ENCODE data around the gene FIGLA.
"Not testable (repeated sequence)": the region's sequence is repeated elsewhere in the genome, so short reads cannot be mapped to it uniquely, and the experiment has no call there.

The FIGLA gene

DNA sequence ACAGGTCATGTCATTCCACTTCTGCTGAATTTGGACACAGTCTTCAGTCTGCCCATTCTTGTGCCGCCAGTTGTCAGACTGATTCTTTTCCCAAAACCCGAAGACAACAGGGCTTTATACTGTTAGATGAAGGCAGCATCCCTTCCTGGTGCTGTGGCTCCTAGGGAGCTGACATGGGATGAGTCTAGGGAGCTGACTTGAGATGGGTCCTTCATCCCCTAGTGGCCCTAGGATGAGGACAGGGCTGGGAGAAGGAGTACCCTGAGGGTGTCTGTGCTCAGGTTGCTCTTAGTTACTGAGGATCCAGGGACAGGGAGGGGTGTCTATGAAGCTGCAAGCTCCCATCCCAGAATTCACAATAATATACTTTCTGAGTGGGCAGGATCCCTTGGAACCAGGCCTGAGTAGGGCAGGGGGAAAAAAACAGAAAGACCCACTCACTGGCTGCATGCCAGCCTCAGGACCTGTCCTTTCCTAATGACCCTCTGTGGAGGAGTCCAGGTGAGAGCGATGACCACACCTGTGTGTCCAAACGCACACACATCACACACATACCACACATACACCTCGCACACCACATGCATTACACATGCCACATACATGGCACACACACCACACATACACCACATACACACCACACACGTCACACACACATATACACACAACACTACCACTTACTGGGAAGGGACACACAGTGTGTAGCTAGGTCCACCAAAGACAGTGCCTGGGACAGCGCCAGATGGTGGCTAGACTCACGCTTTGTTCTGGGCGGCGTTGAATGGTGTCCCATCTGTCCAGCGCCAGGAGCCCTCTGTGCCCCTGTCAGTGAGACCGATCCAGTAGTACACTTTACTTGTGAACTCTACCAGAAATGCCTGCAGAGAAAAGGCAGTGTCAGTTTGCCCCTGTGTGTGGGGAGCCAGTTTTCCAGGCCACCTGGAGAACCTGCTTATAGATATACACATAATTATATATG, 18.8 kb upstream of the FIGLA start:
- DNase-seq (ENCODE audit: low spot score), result no peak

GRCh38 chr2:70807828-70808118, 17.3 kb upstream of the FIGLA start:
- no peak for DNase-seq (ENCODE audit: low spot score)

- no peak for DNase-seq (ENCODE audit: low spot score)
Observed at GRCh38 chr2:70807102-70807827, 16.8 kb upstream of the FIGLA start.

DNA sequence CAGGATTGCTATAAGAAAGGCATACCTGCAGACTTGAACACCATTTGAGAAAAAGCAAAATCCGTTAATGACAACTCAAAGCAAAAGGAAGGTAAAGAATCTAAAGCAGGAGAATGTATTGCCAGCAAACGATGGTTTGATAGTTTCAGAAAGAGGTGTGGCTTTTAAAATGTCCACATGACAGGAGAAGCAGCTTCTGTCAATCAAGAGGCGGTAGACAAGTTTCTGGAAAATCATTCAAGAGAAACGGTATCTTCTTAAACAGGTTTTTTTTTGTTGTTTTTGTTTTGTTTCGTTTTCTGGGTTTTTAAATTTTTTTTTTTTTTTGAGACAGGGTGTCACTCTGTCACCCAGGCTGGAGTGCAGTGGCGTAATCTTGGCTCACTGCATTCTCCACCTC, 16.2 kb upstream of the FIGLA start:
- no peak for DNase-seq (ENCODE audit: low spot score)

DNA sequence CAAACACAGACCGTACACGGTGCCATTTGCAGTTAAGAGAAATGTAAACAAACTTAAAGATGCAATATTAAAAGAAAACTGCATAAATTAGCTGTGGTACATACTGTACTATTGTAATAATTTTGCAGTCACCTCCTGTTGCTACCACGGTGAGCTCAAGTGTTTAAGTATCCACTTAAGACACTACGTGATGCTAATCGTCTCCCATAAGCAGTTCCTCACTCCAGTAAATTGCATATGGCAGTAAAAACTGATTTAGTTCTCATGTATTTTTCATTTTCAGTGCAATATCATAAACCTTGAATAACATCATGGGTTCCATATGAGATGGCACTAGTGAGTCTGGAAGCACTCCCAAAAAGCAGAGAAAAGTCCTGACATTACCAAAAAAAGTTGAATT, 15.6 kb upstream of the FIGLA start:
- no peak for DNase-seq (ENCODE audit: low spot score)

GRCh38 chr2:70801607-70802263, 11.3 kb upstream of the FIGLA start:
- no peak for DNase-seq (ENCODE audit: low spot score)

DNA sequence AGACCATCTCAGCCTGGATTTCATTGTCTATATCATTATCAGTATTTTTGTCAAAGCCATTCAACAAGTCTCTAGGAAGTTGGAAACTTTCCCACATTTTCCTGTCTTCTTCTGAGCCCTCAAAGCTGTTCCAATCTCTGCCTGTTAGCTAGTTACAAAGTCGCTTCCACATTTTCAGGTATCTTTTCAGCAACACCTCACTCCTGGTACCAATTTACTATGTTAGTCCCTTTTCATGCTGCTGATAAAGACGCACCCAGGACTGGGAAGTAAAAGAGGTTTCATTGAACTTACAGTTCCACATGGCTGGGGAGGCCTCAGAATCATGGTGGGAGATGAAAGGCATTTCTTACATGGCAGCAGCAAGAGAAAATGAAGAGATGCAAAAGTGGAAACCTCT, 9.3 kb upstream of the FIGLA start:
- no peak for DNase-seq (ENCODE audit: low spot score)

GRCh38 chr2:70797996-70798395, 7.6 kb upstream of the FIGLA start:
- not testable (repeated sequence) for DNase-seq (ENCODE audit: low spot score)

DNA sequence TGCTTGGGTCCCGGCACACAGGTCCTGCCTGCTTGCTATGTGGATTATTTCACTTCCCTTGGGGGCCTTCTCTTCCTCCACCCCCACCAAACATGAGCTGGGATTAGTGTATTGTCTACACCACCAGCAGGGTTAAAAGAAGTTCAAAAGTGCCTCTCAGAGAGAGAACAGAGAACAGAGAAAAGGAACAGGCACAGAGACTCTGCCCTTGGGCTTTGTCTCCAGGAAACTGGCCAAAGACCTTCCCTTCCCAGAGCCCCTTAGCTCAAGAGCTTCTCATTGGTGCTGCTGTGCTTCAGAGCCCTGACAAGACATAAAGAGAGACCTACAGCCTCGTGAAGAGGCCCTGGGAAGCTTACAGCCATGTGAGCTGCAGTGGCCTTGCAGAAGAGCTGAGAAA, 7.1 kb upstream of the FIGLA start:
- DNase-seq (ENCODE audit: low spot score), result no peak

- no peak for DNase-seq (ENCODE audit: low spot score)
Observed at GRCh38 chr2:70796262-70796661, 5.8 kb upstream of the FIGLA start.

DNA sequence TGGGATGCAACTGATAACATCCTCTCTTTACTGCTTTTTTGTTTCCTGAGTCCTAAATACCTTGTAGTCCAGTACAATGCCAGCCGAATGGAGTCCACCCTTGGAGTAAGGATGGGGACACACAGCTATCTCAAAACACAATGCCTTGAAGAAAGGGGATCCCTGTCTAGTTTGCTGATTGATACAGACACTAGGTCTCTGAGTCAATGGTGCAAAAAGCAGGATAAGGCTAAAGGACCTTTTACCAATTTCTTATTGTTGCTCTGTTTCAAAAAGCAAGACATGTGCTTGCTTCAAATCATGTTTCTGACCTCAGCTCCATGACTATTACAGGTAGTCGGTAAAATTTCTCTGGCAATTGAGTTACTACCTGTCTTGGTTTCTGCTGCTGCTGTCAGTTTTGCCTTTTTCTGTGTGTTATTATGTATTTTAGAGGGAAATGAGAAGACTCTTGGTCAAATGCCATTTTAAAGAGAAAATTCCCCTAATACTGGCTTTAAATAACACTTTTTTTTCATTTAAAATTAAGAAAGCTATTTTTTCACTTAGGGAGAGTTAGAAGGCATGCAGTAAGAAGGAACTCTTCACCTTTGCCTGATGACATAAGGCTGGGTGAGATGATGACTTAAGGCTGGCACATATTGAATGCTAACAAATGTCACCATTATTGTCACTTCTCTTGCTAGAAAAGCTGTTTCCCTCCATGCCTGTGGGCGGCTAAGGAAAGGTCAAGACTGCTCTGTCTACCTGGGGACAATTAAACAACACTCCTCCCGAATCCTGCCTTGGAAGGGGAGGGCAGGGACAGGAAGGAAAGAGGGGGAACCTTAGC, 4.9 kb upstream of the FIGLA start:
- DNase-seq (ENCODE audit: low spot score), result no peak

DNA sequence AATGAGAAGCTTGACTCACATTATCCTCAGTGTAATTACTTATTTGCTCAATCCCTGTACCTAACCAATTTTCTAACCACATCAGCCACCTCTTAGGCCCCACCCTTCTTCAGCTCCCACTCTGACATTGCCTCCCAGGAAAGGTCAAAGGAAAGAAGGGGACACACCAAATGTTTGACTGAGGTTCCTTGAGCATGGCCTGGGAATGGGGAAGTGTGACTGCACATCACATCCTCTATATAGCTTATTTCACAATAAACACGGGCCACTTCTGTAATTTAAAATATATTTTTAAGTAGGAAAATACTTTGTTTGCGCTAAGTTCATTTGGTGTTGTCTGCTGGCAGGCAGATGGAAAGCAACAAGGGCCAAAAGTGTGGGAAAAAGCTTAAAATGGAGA, 3.0 kb upstream of the FIGLA start:
- no peak for DNase-seq (ENCODE audit: low spot score)

GRCh38 chr2:70789304-70790135, 923 bp downstream of the FIGLA start:
- DNase-seq (ENCODE audit: low spot score), result peak; percentile 57

- DNase-seq (ENCODE audit: low spot score), result peak; percentile 44
Observed at GRCh38 chr2:70785137-70785911, 5.1 kb downstream of the FIGLA start.

DNA sequence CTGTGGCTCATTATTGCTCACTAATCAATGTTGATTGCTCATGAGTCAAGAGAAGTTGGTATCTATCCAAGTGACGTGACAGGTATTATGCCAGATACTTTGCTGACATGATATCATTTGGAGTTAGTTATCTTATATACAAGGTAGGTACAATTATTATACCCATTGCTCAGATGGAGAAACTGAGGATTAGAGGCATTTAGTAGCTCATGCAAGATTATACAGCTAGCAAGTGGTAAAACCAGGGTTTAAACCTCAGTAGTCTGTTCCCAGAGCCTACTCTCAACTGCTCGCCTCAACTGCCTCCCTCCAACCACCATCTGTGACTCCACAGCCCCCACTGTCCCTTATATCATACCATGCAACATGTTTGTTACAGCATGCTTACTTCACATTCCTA, 6.1 kb downstream of the FIGLA start:
- DNase-seq (ENCODE audit: low spot score), result no peak

DNA sequence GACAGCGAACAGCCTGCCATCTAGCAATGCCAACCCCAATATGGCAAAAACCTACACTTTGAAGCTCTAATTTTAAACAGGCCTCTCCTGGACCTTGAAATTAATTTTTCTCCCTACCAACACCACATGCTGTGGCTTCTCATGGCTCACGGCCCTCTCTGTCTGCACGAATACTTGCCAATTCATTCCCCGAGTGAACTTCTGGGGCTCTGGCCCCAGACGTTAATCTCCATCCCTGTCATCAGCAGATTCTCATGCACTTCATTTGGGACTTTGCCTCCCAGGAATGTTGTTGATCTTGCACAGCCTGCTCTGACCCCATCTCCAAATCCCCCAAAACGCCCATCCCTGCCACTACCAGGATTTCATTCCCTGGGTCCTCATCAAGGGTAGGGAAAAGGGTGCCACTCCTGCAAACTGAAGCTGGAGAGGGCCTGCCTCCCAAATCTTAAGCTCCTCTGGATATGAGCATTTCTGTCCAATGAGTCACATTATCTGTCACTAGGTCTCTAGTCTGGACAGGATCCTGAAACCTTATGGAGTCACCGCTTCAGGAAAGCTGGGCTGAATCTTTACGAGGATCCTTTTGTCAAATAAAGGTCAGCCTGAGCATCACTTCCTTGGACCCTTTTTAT, 10.4 kb downstream of the FIGLA start:
- DNase-seq (ENCODE audit: low spot score), result peak; percentile 24

- DNase-seq (ENCODE audit: low spot score), result no peak
Observed at GRCh38 chr2:70779491-70779890, 11.0 kb downstream of the FIGLA start.

- no peak for DNase-seq (ENCODE audit: low spot score)
Observed at GRCh38 chr2:70778676-70779075, 11.8 kb downstream of the FIGLA start.

GRCh38 chr2:70777450-70777849, 13.0 kb downstream of the FIGLA start:
- no peak for DNase-seq (ENCODE audit: low spot score)

DNA sequence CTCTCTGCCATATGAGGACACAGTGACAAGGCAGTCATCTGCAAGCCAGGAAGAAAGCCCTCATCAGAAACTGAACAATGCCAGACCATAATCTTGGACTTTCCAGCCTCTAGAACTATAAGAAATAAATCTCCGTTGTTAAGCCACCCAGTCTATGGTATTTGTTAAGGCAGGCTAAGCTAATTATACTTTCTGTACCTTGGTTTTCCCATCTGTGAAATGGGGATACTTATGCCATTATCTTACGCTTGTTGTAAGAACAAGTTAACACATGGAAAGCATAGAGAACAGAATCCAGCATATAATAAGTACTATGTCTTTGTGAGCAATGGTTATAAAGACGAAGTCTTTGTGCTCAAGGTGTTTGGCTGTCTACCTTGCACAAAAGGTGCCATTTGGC, 14.2 kb downstream of the FIGLA start:
- no peak for DNase-seq (ENCODE audit: low spot score)
